Mesenchymal stem cell (in vitro differentiated cells and primary cell): Measurements from ENCODE around the gene AGR3.

ENCODE experiments used
- DNase-seq: peaks from one replicate; pipeline ENCODE4 v3.0.0-alpha.2; 2013
- H2AFZ ChIP-seq: one replicate; pipeline ENCODE4 v1.6.1; 2013; ENCODE audit warnings: low read depth, mild to moderate bottlenecking, control low read depth, inconsistent platforms, low read length, moderate library complexity
- H2AK5ac ChIP-seq: 2 replicates; pipeline ENCODE4 v1.6.1; 2013; ENCODE audit warnings: low read length, moderate library complexity, mild to moderate bottlenecking, inconsistent platforms; ENCODE audit not compliant: severe bottlenecking
- H2BK120ac ChIP-seq: one replicate; pipeline ENCODE4 v1.6.1; 2013; ENCODE audit warnings: low read depth, mild to moderate bottlenecking, inconsistent platforms, low read length, moderate library complexity
- H2BK12ac ChIP-seq, 2 experiments: one replicate each; pipeline ENCODE4 v1.6.1; 2013; ENCODE audit warnings: inconsistent platforms in 2 of 2, low read length in 2 of 2, mild to moderate bottlenecking in 2 of 2, moderate library complexity in 2 of 2, control low read depth in 1 of 2
- H2BK15ac ChIP-seq: one replicate; pipeline ENCODE4 v1.6.1; 2013; ENCODE audit warnings: mild to moderate bottlenecking, low read depth, inconsistent platforms; ENCODE audit not compliant: poor library complexity, severe bottlenecking
- H2BK5ac ChIP-seq: 2 replicates; pipeline ENCODE4 v1.6.1; 2013; ENCODE audit warnings: low read depth, mild to moderate bottlenecking, low read length, control low read depth, inconsistent platforms; ENCODE audit not compliant: poor library complexity, severe bottlenecking
- H3K14ac ChIP-seq, 2 experiments: one replicate each; pipeline ENCODE4 v1.6.1; 2013; ENCODE audit warnings: inconsistent platforms in 2 of 2, low read length in 2 of 2, control low read depth in 1 of 2, mild to moderate bottlenecking in 1 of 2, moderate library complexity in 1 of 2
- H3K18ac ChIP-seq, 2 experiments: one replicate each; pipeline ENCODE4 v1.6.1; 2013; ENCODE audit warnings: inconsistent platforms in 2 of 2, low read length in 2 of 2, control low read depth in 1 of 2, low read depth in 1 of 2, mild to moderate bottlenecking in 1 of 2
- H3K23ac ChIP-seq, 2 experiments: one replicate each; pipeline ENCODE4 v1.6.1; 2013; ENCODE audit warnings: inconsistent platforms in 2 of 2, low read length in 2 of 2, mild to moderate bottlenecking in 2 of 2, moderate library complexity in 2 of 2, control low read depth in 1 of 2
- H3K27ac ChIP-seq: 2 replicates; pipeline ENCODE4 v1.5.1; 2013; ENCODE audit warnings: mild to moderate bottlenecking, moderate library complexity, low read length, control low read depth, inconsistent platforms; ENCODE audit not compliant: poor library complexity, severe bottlenecking
- H3K27me3 ChIP-seq, 2 experiments: 2 replicates each; pipeline versions ENCODE4 v1.6.1 to v1.7.0; 2013; ENCODE audit warnings: low read length in 2 of 2, mild to moderate bottlenecking in 2 of 2, moderate library complexity in 2 of 2, control low read depth in 1 of 2, inconsistent platforms in 1 of 2; ENCODE audit not compliant: control insufficient read depth in 1 of 2, insufficient read depth in 1 of 2
- H3K36me3 ChIP-seq, 2 experiments: 2 replicates each; pipeline versions ENCODE4 v1.6.1 to v1.7.0; 2013; ENCODE audit warnings: low read length in 2 of 2, control low read depth in 1 of 2, inconsistent platforms in 1 of 2, low read depth in 1 of 2, mild to moderate bottlenecking in 1 of 2; ENCODE audit not compliant: insufficient read depth in 2 of 2, control insufficient read depth in 1 of 2
- H3K4ac ChIP-seq, 2 experiments: one replicate each; pipeline ENCODE4 v1.6.1; 2013; ENCODE audit warnings: inconsistent platforms in 2 of 2, low read length in 2 of 2, mild to moderate bottlenecking in 2 of 2, moderate library complexity in 2 of 2, control low read depth in 1 of 2, low read depth in 1 of 2
- H3K4me1 ChIP-seq: 2 replicates; pipeline ENCODE4 v1.6.1; 2013; ENCODE audit warnings: low read depth, low read length, control low read depth; ENCODE audit not compliant: control insufficient read depth, insufficient read depth
- H3K4me2 ChIP-seq: 2 replicates; pipeline ENCODE4 v1.6.1; 2013; ENCODE audit warnings: low read length, mild to moderate bottlenecking, inconsistent platforms; ENCODE audit not compliant: poor library complexity, severe bottlenecking
- H3K4me3 ChIP-seq, 2 experiments: 2 replicates each; pipeline versions ENCODE4 v1.5.1 to v1.7.0; 2013; ENCODE audit warnings: low read length in 2 of 2, mild to moderate bottlenecking in 2 of 2, control low read depth in 1 of 2, low read depth in 1 of 2; ENCODE audit not compliant: insufficient read depth in 1 of 2
- H3K79me1 ChIP-seq: replicated peaks from 2 replicates; pipeline ENCODE4 v1.6.1; 2013; ENCODE audit warnings: mild to moderate bottlenecking, control low read depth, low read length, inconsistent platforms; ENCODE audit not compliant: poor library complexity, severe bottlenecking
- H3K9ac ChIP-seq: 2 replicates; pipeline ENCODE4 v1.7.0; 2013; ENCODE audit warnings: mild to moderate bottlenecking, low read length, moderate library complexity
- H3K9me3 ChIP-seq: 2 replicates; pipeline ENCODE4 v1.7.0; 2013; ENCODE audit warnings: mild to moderate bottlenecking, low read length; ENCODE audit not compliant: control insufficient read depth
- H4K8ac ChIP-seq: one replicate; pipeline ENCODE4 v1.6.1; 2013; ENCODE audit warnings: inconsistent platforms, mild to moderate bottlenecking, low read length, moderate library complexity
- H4K91ac ChIP-seq: one replicate; pipeline ENCODE4 v1.6.1; 2013; ENCODE audit warnings: mild to moderate bottlenecking, low read length, inconsistent platforms
- WGBS: methylation state at CpG from one replicate; pipeline ENCODE4 v1.1.7; 2013; ENCODE audit warnings: mixed read lengths; 5-methylcytosine and 5-hydroxymethylcytosine counted together

Gene AGR3

DNA sequence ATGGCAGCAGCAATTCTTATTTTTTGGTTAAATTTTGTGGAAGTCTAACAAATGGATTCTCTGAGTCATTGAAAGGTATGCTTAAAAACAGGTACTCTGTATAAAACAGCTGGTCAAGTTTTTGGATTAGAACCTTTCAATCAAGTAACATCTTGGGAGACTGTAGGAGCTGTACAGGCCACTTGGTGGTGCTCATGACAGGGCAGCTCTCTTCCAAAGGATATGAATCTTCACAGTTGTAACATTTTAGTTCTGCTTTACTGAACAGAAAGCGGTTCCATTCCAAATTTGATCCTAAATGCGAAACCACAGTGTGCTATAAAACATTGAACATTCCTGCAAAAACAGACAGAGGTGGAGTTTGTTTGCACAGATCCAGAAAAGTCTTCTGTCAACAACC, 44.5 kb upstream of the AGR3 start:
- Histone ChIP-seq H3K14ac (no peak overlapping the region), H3K23ac (no peak overlapping the region), H3K9ac (peak overlapping the region; percentile 18), H2BK15ac (no peak overlapping the region), H2AFZ (no peak overlapping the region), H3K36me3 (no peaks in the 10 kb centered on the region), H3K18ac (no peak overlapping the region), H3K4me2 (no peak overlapping the region), H3K27me3 (no peaks in the 10 kb centered on the region), H3K79me1 (peaks cover 2% of the 10 kb centered on the region), H2BK120ac (no peak overlapping the region), H2AK5ac (no peak overlapping the region), H3K4ac (no peak overlapping the region), H3K9me3 (no peaks in the 10 kb centered on the region), H2BK5ac (no peak overlapping the region), H2BK12ac (no peak overlapping the region), H4K8ac (no peak overlapping the region), H3K4me1 (peaks cover 1% of the 10 kb centered on the region), H3K4me3 (no peak overlapping the region), H4K91ac (no peak overlapping the region), H3K27ac (no peak overlapping the region)
- WGBS: 92% methylated on average over 2 of the region's 2 CpGs
- peak; percentile 57 for DNase-seq

- H2AK5ac ChIP-seq: no peak overlapping the region
- H3K79me1 ChIP-seq: peaks cover 2% of the 10 kb centered on the region
- H3K18ac ChIP-seq: peak overlapping the region in 1 of 2 experiments; percentile 21
- no peak overlapping the region for H4K91ac ChIP-seq
- H2AFZ ChIP-seq: peak overlapping the region; percentile 58
- no peak overlapping the region for H2BK12ac ChIP-seq
- H2BK5ac ChIP-seq: no peak overlapping the region
- H3K27me3 ChIP-seq: no peaks in the 10 kb centered on the region
- no peaks in the 10 kb centered on the region for H3K36me3 ChIP-seq
- no peak overlapping the region for H3K14ac ChIP-seq
- no peak overlapping the region for H4K8ac ChIP-seq
- 29% methylated on average over 1 of the region's 3 CpGs for WGBS
- H3K4me3 ChIP-seq: no peak overlapping the region
- H3K4me2 ChIP-seq: no peak overlapping the region
- H3K9me3 ChIP-seq: no peaks in the 10 kb centered on the region
- no peak overlapping the region for H2BK120ac ChIP-seq
- H3K4ac ChIP-seq: peak overlapping the region in 1 of 2 experiments; percentile 56
- no peak overlapping the region for H2BK15ac ChIP-seq
- no peak for DNase-seq
- H3K27ac ChIP-seq: no peak overlapping the region
- no peak overlapping the region for H3K9ac ChIP-seq
- no peak overlapping the region for H3K23ac ChIP-seq
- H3K4me1 ChIP-seq: peaks cover 5% of the 10 kb centered on the region
Measured at GRCh38 chr7:16925609-16926008, 43.8 kb upstream of the AGR3 start.

DNA sequence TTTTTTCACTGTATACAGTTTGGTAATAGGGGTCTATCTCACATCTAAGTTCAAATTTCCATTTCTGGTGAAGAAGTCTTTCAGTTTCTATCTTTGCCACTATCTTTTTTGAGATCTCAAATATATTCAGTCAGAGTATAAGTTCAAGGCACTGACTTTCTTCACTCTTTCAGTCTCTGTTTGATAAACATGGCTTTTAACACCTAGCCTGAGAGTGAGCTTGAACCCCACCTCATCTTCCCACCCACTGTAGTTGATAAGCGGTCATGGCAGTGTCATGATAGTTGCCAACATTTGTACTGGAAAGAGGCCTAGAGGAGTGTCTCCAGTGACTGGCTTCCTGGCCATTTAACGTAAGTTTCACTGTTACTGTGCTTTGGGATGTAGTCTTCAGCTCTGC, 41.2 kb upstream of the AGR3 start:
- Histone ChIP-seq H3K79me1 (peaks cover 2% of the 10 kb centered on the region), H3K27me3 (no peaks in the 10 kb centered on the region), H3K9ac (no peak overlapping the region), H2BK5ac (no peak overlapping the region), H3K14ac (no peak overlapping the region), H3K4me1 (peaks cover 5% of the 10 kb centered on the region), H2AFZ (no peak overlapping the region), H3K18ac (no peak overlapping the region), H4K91ac (no peak overlapping the region), H3K9me3 (no peaks in the 10 kb centered on the region), H3K4me3 (no peak overlapping the region), H2BK12ac (no peak overlapping the region), H2BK15ac (no peak overlapping the region), H3K27ac (peak overlapping the region; percentile 99), H3K4ac (peak overlapping the region in 1 of 2 experiments; percentile 7), H3K36me3 (no peaks in the 10 kb centered on the region), H2AK5ac (peak overlapping the region; percentile 67), H2BK120ac (no peak overlapping the region), H3K4me2 (no peak overlapping the region), H3K23ac (no peak overlapping the region), H4K8ac (no peak overlapping the region)
- 100% methylated on average over 2 of the region's 2 CpGs for WGBS
- DNase-seq: no peak

DNA sequence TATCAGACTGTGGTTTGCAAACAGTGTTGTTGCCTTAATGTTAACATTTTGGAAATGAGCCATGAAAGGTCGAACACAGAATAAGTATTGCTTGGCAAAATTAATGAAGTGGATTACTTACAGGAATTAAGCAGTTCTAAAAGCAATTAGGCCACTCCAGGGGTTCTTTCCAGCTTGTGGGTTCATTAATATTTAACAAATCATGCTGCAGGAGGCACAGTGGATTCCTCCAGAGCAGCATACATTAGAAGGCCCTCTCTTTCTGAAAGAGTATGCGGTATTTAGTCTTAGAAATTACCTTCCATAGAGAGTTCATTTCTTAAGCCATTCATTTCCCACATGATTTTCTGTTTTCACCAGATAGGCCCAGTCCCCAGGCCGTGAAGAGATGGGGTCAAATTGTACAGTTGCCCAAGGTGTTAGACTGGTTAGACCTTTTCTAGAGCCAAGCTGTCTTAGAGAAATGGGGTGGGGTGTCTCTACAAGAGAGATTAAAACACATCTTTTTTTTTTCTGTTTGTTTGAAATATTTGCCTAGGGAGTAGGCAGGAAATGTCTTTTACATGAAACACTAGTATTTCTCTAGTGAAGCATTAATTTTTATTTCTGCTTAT, 40.0 kb upstream of the AGR3 start:
- H3K4ac ChIP-seq: peak overlapping the region in 1 of 2 experiments; percentile 7
- H2AFZ ChIP-seq: no peak overlapping the region
- H3K18ac ChIP-seq: peak overlapping the region in 1 of 2 experiments; percentile 22
- peak overlapping the region; percentile 37 for H3K4me2 ChIP-seq
- peak overlapping the region in 1 of 2 experiments; percentile 15 for H2BK12ac ChIP-seq
- H2BK15ac ChIP-seq: no peak overlapping the region
- DNase-seq: no peak
- no peak overlapping the region for H4K91ac ChIP-seq
- no peaks in the 10 kb centered on the region for H3K27me3 ChIP-seq
- 88% methylated on average over 3 of the region's 3 CpGs for WGBS
- no peak overlapping the region for H3K23ac ChIP-seq
- H3K9me3 ChIP-seq: no peaks in the 10 kb centered on the region
- no peak overlapping the region for H2AK5ac ChIP-seq
- peaks cover 5% of the 10 kb centered on the region for H3K4me1 ChIP-seq
- H3K4me3 ChIP-seq: no peak overlapping the region
- no peak overlapping the region for H3K14ac ChIP-seq
- H3K27ac ChIP-seq: peak overlapping the region; percentile 99
- no peak overlapping the region for H4K8ac ChIP-seq
- no peaks in the 10 kb centered on the region for H3K36me3 ChIP-seq
- peak overlapping the region; percentile 97 for H2BK5ac ChIP-seq
- no peak overlapping the region for H2BK120ac ChIP-seq
- peak overlapping the region; percentile 37 for H3K9ac ChIP-seq
- H3K79me1 ChIP-seq: peaks cover 2% of the 10 kb centered on the region
